Activated naive CD4-positive, alpha-beta T cell treated with Interleukin-2 at 50 U/mL for 16 hours (primary cell): Measurements from ENCODE around the gene TLK1.

Experiments used
- DNase-seq: peaks from one replicate; pipeline ENCODE4 v3.0.0-alpha.2; 2020

Gene TLK1

GRCh38 chr2:171160119-171160955 lies at the start of gene TLK1:
TLK1 (minus strand) TSS chr2:171160893; CDS start chr2:171160428, 465 bp downstream.
- DNase-seq, result peak; percentile 78

- no peak for DNase-seq
These were observed 49.6 kb upstream of the TLK1 start for GRCh38 chr2:171210216-171210863.

GRCh38 chr2:171208657-171209056 lies 48.0 kb upstream of the TLK1 start:
- DNase-seq, result no peak

- no peak for DNase-seq
These were observed 45.9 kb upstream of the TLK1 start for GRCh38 chr2:171206422-171207115.

GRCh38 chr2:171205551-171205950 lies 44.9 kb upstream of the TLK1 start:
- no peak for DNase-seq

- DNase-seq, result no peak
These were observed 41.1 kb upstream of the TLK1 start for GRCh38 chr2:171201767-171202166.

GRCh38 chr2:171201271-171201670 lies 40.6 kb upstream of the TLK1 start:
- DNase-seq, result no peak

- DNase-seq, result no peak
These were observed 39.8 kb upstream of the TLK1 start for GRCh38 chr2:171200469-171200868.

- DNase-seq, result no peak
These were observed 30.3 kb upstream of the TLK1 start for GRCh38 chr2:171191021-171191420.

GRCh38 chr2:171187819-171188218 lies 27.1 kb upstream of the TLK1 start:
- DNase-seq, result no peak

GRCh38 chr2:171187177-171187576 lies 26.5 kb upstream of the TLK1 start:
- DNase-seq, result no peak

GRCh38 chr2:171185941-171186340 lies 25.2 kb upstream of the TLK1 start:
- DNase-seq, result no peak

GRCh38 chr2:171185165-171185818 lies 24.6 kb upstream of the TLK1 start:
- no peak for DNase-seq

- no peak for DNase-seq
These were observed 20.7 kb upstream of the TLK1 start for GRCh38 chr2:171181064-171182049.

- DNase-seq, result no peak
These were observed 19.7 kb upstream of the TLK1 start for GRCh38 chr2:171180229-171180930.

- DNase-seq, result no peak
These were observed 18.3 kb upstream of the TLK1 start for GRCh38 chr2:171178993-171179392.

- DNase-seq, result no peak
These were observed 15.8 kb upstream of the TLK1 start for GRCh38 chr2:171176516-171176915.

GRCh38 chr2:171174075-171174474 lies 13.4 kb upstream of the TLK1 start:
- DNase-seq, result no peak

- no peak for DNase-seq
These were observed 12.4 kb upstream of the TLK1 start for GRCh38 chr2:171173087-171173486.

- DNase-seq, result no peak
These were observed 11.1 kb upstream of the TLK1 start for GRCh38 chr2:171171808-171172207.

- no peak for DNase-seq
These were observed 9.1 kb upstream of the TLK1 start for GRCh38 chr2:171169839-171170238.
